SHP77 (cell line): ENCODE measurements around the gene ETV2.
"Not testable (repeated sequence)": the region's sequence is repeated elsewhere in the genome, so short reads cannot be mapped to it uniquely, and the experiment has no call there.

ENCODE experiments used
- DNase-seq, 2 experiments: peaks; one replicate each; lab custom pipeline; 2025; lab: John Stamatoyannopoulos, UW

The ETV2 gene

GRCh38 chr19:35641515-35642151 lies at the start of gene ETV2:
Gene ETV2 (plus strand): TSS chr19:35641745. CDS start chr19:35642461, 716 bp downstream.
- DNase-seq: no peak

GRCh38 chr19:35592226-35592625 lies 49.3 kb upstream of the ETV2 start:
- DNase-seq: peak in 1 of 2 experiments; percentile 31

- DNase-seq: not testable (repeated sequence)
These were observed 46.5 kb upstream of the ETV2 start for GRCh38 chr19:35595026-35595425.

GRCh38 chr19:35595928-35596327 lies 45.6 kb upstream of the ETV2 start:
- DNase-seq: no peak

GRCh38 chr19:35596366-35596999 lies 45.1 kb upstream of the ETV2 start:
- DNase-seq: no peak

- DNase-seq: no peak
These were observed 39.6 kb upstream of the ETV2 start for GRCh38 chr19:35601971-35602370.

- DNase-seq: not testable (repeated sequence)
These were observed 37.1 kb upstream of the ETV2 start for GRCh38 chr19:35604436-35604835.

GRCh38 chr19:35607170-35607569 lies 34.4 kb upstream of the ETV2 start:
- not testable (repeated sequence) for DNase-seq

GRCh38 chr19:35607661-35608060 lies 33.9 kb upstream of the ETV2 start:
- no peak for DNase-seq

- no peak for DNase-seq
These were observed 33.3 kb upstream of the ETV2 start for GRCh38 chr19:35608251-35608650.

- no peak for DNase-seq
These were observed 31.6 kb upstream of the ETV2 start for GRCh38 chr19:35609851-35610353.

- DNase-seq: no peak
These were observed 29.4 kb upstream of the ETV2 start for GRCh38 chr19:35612224-35612558.

GRCh38 chr19:35612559-35613321 lies 28.8 kb upstream of the ETV2 start, which contains the start of gene HAUS5:
Gene HAUS5 (plus strand): TSS chr19:35612735. CDS start chr19:35612795, 60 bp downstream.
- DNase-seq: peak; percentile 80 to 86

- no peak for DNase-seq
These were observed 28.0 kb upstream of the ETV2 start for GRCh38 chr19:35613574-35613973.

GRCh38 chr19:35615036-35615435 lies 26.5 kb upstream of the ETV2 start:
- no peak for DNase-seq

- DNase-seq: no peak
These were observed 22.7 kb upstream of the ETV2 start for GRCh38 chr19:35618857-35619256.

GRCh38 chr19:35619290-35619923 lies 22.1 kb upstream of the ETV2 start:
- no peak for DNase-seq

GRCh38 chr19:35620001-35620400 lies 21.5 kb upstream of the ETV2 start:
- DNase-seq: no peak

- DNase-seq: no peak
These were observed 19.8 kb upstream of the ETV2 start for GRCh38 chr19:35621708-35622107.

- no peak for DNase-seq
These were observed 18.8 kb upstream of the ETV2 start for GRCh38 chr19:35622750-35623149.

GRCh38 chr19:35623327-35624010 lies 18.1 kb upstream of the ETV2 start:
- no peak for DNase-seq

- no peak for DNase-seq
These were observed 13.3 kb upstream of the ETV2 start for GRCh38 chr19:35628264-35628564.
